Stimulated activated CD8-positive, alpha-beta memory T cell treated with anti-CD3 and anti-CD28 coated beads, Interleukin-7, amount 100 ng/mL, for 24 hours (primary cell): ENCODE results near the gene MRPL54.

Experiments
- DNase-seq: peaks from one replicate; pipeline ENCODE4 v3.0.0-alpha.2; 2020; ENCODE audit warnings: low read depth

The MRPL54 gene

DNA sequence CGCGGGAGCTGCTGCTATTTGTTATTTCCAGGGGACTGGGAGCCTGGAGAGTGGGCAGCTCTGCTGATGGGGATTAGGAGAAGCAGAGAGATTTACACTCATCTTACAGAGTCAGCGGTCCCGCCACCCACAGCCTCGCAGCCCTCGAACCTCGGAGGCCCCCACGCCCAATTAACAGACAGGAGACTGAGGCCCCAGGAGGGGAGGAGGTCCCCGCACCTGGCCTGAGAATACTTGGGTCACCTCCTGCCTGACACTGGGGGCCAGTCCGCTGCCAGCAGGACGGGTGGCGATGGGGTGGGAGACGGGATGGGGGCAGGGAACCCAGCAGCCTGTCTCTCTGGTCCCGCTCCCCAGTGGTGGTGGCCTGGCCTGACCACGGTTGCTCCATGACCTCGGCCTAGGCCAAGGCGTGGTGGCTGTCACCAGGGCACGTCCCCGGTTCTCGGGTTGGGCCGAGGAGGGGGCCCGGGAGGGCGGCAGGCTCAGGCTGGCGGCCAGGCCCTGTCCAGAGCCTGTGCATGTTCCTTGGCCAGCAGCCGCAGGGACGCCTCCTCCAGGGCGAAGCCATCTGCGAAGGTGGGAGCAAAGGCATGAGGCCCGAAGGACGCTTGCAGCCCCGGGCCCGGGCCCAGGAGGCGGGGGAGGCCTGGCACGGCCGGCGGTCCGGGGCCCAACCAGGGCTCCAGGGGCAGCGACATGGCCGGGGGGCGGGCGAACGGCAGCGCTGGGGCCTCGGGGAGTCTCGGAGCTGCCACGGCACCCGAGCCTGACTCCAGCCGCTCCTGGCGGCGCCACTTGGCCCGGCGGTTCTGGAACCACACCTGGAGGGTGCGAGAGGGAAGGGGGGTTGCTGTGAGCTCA, 7.9 kb downstream of the MRPL54 start:
- DNase-seq, result no peak

GRCh38 chr19:3771000-3771905, 8.8 kb downstream of the MRPL54 start:
- DNase-seq, result no peak

- no peak for DNase-seq
Measured at GRCh38 chr19:3771906-3772455, 9.5 kb downstream of the MRPL54 start, which contains the start of gene RAX2. RAX2 (minus strand) TSS chr19:3772228; CDS start chr19:3771742, 486 bp downstream.

DNA sequence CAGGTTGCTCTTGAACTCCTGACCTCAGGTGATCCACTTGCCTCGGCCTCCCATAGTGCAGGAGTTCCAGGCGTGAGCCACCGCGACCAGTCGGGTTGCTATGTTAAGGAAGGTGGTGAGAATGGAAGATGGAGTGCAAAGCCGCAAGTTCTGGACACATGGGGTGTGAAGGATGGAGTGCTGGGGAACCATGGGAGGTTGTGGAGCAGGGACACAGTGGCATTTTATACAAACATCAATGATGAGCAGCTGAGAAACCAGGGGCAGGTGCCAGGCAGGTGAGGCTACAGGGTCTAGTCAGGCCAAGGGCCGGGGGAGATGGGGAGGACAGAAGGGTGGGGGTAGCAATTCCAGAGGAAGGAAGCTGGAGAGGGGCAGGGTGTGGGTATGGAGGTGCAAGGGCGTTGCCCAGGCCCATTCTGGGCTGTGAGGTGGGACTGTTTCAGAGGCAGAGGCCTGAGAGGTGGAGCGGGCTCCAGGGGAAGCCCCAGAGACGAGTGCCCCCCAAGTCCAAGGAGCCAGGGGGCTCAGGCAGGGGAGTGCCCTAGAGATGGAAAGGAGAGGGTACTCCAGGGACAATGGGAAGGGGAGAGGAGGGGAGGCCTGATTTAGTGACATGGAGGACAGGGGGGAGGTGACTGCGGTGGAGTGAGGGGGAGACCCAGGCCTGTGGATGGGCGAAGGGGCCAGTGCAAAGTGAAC, 11.5 kb downstream of the MRPL54 start:
- DNase-seq, result no peak

- DNase-seq, result no peak
Measured at GRCh38 chr19:3774621-3775373, 12.3 kb downstream of the MRPL54 start.

DNA sequence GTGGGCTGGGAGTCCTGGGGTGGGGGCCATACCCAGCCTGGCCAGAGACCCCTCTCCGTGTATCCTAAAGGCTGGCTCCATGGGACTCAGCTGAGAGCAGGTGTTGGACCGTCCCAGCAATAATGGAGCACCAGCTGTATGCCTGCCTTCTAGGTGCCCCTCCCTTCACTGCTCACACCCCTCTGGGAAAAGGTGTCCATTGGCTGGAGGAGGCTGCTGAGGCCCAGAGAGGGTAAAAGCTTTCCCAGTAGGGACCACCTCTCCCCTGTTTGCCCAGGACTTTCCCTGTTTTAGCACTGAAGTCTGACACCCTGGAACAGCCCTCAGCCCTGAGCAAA, 12.9 kb downstream of the MRPL54 start:
- no peak for DNase-seq

- DNase-seq, result no peak
Measured at GRCh38 chr19:3775831-3776230, 13.3 kb downstream of the MRPL54 start.

GRCh38 chr19:3776479-3777040, 14.1 kb downstream of the MRPL54 start:
- no peak for DNase-seq

DNA sequence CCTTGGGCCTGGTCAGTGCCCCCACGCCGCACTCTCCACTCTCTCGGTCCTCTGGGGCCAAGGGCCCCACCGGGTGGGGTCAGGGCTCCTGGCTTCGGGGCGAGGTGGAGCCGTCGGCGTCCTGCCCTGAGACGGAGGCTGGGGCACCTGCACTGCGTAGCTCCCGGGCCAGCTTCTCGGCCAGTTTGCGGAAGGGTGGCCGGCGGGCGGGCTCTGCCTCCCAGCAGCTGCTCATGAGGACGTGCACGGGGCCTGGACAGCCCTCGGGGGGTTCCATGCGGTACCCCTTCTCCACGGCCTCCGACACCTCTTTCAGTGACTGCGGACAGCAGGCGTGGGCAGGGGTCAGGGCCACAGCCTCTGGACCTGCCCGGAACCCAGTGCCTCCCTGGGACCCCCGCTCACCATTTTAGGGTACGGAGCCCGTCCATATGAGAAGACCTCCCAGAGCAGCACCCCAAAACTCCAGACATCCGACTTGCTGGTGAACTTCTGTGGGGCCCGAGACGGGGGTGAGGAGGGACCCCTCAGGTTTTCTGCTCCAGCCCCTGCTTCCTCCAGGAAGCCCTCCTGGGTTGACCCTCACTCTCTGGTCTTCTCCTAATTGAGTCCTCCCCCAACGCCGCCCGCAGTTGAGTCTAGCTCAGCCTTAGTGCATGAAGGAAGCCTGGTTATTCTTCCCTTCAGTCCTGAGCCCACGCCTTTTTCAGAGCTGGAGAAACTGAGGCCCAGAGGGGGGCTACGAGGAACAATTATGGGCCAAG, 15.8 kb downstream of the MRPL54 start:
- DNase-seq, result no peak

GRCh38 chr19:3778899-3779723, 16.6 kb downstream of the MRPL54 start:
- no peak for DNase-seq

GRCh38 chr19:3780786-3781304, 18.4 kb downstream of the MRPL54 start:
- DNase-seq, result no peak

DNA sequence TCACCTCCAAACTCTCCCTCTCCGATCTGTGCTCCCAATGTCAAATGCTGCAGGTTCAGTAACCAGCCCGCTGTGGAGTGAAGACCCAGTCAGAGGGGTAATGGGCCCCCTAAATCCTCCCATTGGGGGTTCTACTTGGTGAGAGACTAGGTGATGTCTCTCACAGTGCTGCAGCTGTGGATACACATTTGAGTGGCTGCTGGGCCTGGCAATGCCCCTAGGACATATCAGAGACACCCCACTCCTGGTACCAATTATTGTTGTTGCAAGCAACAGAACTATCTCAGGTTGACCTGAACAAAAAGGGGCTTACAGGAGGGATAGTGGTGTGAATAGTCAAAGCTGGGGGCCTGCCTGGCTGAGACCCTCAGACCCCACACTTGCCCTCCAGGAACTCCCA, 19.1 kb downstream of the MRPL54 start:
- no peak for DNase-seq

DNA sequence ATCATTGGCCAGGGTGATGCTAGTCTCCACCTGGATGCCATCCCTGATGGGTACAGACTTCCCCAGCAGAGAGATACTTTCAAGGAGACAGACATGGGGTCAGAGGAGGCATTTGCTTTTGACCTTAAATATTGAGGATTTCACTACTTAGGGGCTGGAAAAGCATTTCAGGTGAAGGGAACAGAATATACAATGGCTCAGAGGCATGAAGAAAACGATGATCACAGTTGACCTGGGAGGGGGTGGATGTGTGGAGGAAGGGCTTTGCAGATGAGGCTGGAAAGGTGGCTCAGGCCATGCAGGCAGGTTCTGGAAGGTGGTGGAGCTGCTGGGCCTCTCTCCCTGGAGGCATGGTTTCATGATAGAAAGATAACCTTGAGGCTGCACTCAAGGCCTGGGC, 19.8 kb downstream of the MRPL54 start:
- DNase-seq, result no peak

GRCh38 chr19:3782903-3783302, 20.4 kb downstream of the MRPL54 start:
- DNase-seq, result no peak

DNA sequence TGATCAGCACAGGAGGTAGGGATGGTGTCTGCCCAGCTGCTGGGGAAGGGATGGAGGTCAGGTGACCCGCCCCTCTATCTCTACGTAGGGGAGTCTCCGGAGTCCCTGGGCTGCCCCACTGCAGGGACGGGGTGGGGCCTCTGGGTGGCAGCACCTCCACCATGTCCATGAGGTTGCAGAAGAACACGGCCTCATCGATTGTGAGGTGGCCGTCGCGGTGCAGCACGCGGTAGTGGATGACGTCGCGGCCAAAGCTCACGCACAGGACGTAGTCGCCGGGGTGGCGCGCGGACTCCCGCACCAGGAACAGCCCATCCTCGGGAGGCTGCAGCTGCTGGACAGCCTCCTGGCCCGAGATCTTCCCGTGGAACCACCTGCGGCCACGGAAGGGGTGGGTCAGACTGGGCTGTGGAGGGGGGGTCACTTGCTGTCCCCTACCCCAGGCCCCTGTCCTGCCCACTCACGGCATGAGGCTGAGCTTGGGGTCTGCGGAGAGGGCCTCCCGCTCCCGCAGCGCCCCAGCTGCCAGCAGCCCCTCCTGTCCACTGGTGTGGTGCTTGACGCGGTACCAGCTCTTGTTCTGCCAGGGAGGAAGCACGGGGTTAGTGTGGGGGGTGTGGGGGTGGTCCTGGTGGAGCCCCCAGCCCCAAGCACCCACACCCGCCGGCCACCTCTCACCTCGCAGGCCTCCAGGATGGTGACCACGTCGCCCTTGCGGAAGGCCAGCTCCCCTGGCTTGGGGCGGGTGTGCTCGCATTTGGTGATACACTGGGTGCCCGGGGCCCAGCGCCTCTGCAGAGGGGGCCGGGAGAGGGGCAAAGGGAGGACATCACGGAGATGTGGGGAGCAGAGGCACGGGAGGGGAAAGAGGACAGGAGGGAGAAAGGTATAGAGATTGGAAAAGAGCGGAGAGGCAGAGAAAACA, 21.4 kb downstream of the MRPL54 start:
- no peak for DNase-seq

GRCh38 chr19:3784607-3785450, 22.3 kb downstream of the MRPL54 start:
- no peak for DNase-seq

DNA sequence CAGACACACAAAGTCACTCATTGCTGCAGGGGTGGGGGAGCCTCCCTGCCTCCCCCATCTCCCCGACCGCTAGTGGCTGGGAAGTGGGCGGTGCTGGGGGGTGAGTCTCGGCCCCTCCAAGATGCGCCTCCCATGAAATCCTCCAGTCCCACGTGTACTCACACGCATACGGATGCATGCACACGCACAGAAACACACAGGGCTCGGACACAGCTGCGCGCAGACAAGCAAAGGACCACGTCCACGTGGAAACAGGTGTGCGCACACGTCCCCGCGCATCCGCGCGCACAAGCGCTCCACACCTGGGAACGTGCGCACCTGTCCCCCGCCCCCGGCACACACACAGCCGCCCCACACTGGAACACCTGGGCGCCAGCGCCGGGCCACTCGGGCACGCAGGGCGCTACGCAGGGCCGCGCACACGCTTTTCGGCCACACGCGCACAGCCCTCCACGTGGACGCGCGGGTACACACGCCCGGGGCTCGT, 23.0 kb downstream of the MRPL54 start:
- DNase-seq, result no peak
